H1 (cell line): ENCODE data around the gene PIAS1. TPM values are rescaled to one million over a fixed set of nuclear protein-coding genes. Genes with fewer than 3 reads are reported as not detected.

Experiments
- CTCF ChIA-PET: fragments of 300-600 bp; sonication (Branson Sonifier 250); formaldehyde crosslinking; loops from one replicate; lab custom pipeline; 2021; ENCODE audit not compliant: partially characterized antibody; lab: Charles Lee
- POLR2A ChIA-PET: fragments of 300-600 bp; sonication (Branson Sonifier 250); formaldehyde crosslinking; loops from one replicate; lab custom pipeline; 2021; ENCODE audit warnings: inconsistent platforms; ENCODE audit not compliant: partially characterized antibody; lab: Charles Lee
- DNase-seq, 2 experiments: peaks; one replicate each; pipeline versions ENCODE4 v3.0.0 to v3.0.0-alpha.2; 2010 to 2022; ENCODE audit warnings: low spot score in 2 of 2, low read depth in 1 of 2, mixed read lengths in 1 of 2
- FAIRE-seq: peaks from 2 replicates; lab custom pipeline; 2011; peaks lifted over from hg19 to GRCh38; lab: Jason Lieb, UNC
- H2AFZ ChIP-seq: 2 replicates; pipeline ENCODE4 v1.8.1; 2012; ENCODE audit warnings: low read length, inconsistent platforms
- H2AK5ac ChIP-seq: 2 replicates; pipeline ENCODE4 v1.6.1; 2013; ENCODE audit warnings: low read depth, low read length
- H2BK120ac ChIP-seq: replicated peaks from 2 replicates; pipeline ENCODE3; 2013; ENCODE audit warnings: low read depth, low read length, inconsistent platforms
- H2BK12ac ChIP-seq: 2 replicates; pipeline ENCODE4 v1.6.1; 2013; ENCODE audit warnings: low read depth, low read length
- H2BK15ac ChIP-seq: 2 replicates; pipeline ENCODE4 v1.6.1; 2013; ENCODE audit warnings: low read length
- H2BK20ac ChIP-seq: 2 replicates; pipeline ENCODE4 v1.6.1; 2013; ENCODE audit warnings: low read length
- H2BK5ac ChIP-seq: 2 replicates; pipeline ENCODE4 v1.6.1; 2013; ENCODE audit warnings: low read depth, low read length
- H3K14ac ChIP-seq: 2 replicates; pipeline ENCODE4 v1.6.1; 2013; ENCODE audit warnings: inconsistent platforms; ENCODE audit not compliant: insufficient read length
- H3K18ac ChIP-seq: 2 replicates; pipeline ENCODE4 v1.6.1; 2013; ENCODE audit warnings: low read length; ENCODE audit errors: extremely low read depth
- H3K23ac ChIP-seq: 2 replicates; pipeline ENCODE4 v1.6.1; 2013; ENCODE audit warnings: inconsistent platforms; ENCODE audit not compliant: insufficient read length
- H3K23me2 ChIP-seq: 2 replicates; pipeline ENCODE4 v1.6.1; 2013; ENCODE audit warnings: low read depth, low read length
- H3K27ac ChIP-seq: 2 replicates; pipeline ENCODE4 v1.6.1; 2011; ENCODE audit warnings: low read depth, low read length, inconsistent platforms
- H3K27me3 ChIP-seq, 4 experiments: replicated peaks in 1 of 4; 1 replicate in 1 of 4; 2 replicates in 3 of 4; pipeline versions ENCODE4 v1.6.1 to v1.8.1; 2011 to 2013; ENCODE audit warnings: low read length in 3 of 4, mild to moderate bottlenecking in 3 of 4, inconsistent platforms in 2 of 4, mixed read lengths in 2 of 4, moderate library complexity in 1 of 4; ENCODE audit not compliant: control insufficient read depth in 3 of 4, insufficient read depth in 3 of 4; ENCODE audit errors: extremely low read depth in 1 of 4
- H3K36me3 ChIP-seq, 4 experiments: 2 replicates each; pipeline versions ENCODE4 v1.6.1 to v1.8.1; 2011 to 2013; ENCODE audit warnings: mild to moderate bottlenecking in 4 of 4, low read length in 3 of 4, moderate library complexity in 2 of 4, control low read depth in 1 of 4, inconsistent platforms in 1 of 4; ENCODE audit not compliant: insufficient read depth in 4 of 4, control insufficient read depth in 2 of 4
- H3K4ac ChIP-seq: replicated peaks from 2 replicates; pipeline ENCODE3; 2013; ENCODE audit warnings: low read length, low read depth, mixed read lengths, inconsistent platforms; ENCODE audit not compliant: insufficient read length
- H3K4me1 ChIP-seq, 4 experiments: replicated peaks in 1 of 4; 1 replicate in 1 of 4; 2 replicates in 3 of 4; pipeline versions ENCODE4 v1.6.1 to v1.8.1; 2011 to 2013; ENCODE audit warnings: low read length in 3 of 4, inconsistent platforms in 2 of 4, mixed read lengths in 1 of 4; ENCODE audit not compliant: insufficient read depth in 4 of 4, control insufficient read depth in 3 of 4
- H3K4me2 ChIP-seq, 2 experiments: 2 replicates each; pipeline versions ENCODE4 v1.6.1 to v1.8.1; 2011 to 2013; ENCODE audit warnings: low read depth in 2 of 2, low read length in 2 of 2, control low read depth in 1 of 2, inconsistent platforms in 1 of 2, mild to moderate bottlenecking in 1 of 2; ENCODE audit not compliant: insufficient read depth in 1 of 2
- H3K4me3 ChIP-seq, 4 experiments: fragments of 200-600, 300-600 bp in 1 of 4; sonication (generic), shearing (Covaris generic), sonication (Bioruptor Twin) in 1 of 4; 2 replicates each; pipeline versions ENCODE4 v1.5.1 to v1.8.1; 2011 to 2016; ENCODE audit warnings: low read length in 4 of 4, low read depth in 3 of 4, control low read depth in 2 of 4, inconsistent platforms in 2 of 4, mild to moderate bottlenecking in 2 of 4, mixed read lengths in 1 of 4, moderate library complexity in 1 of 4; ENCODE audit not compliant: insufficient read depth in 2 of 4; ENCODE audit errors: extremely low read depth in 1 of 4
- H3K56ac ChIP-seq: replicated peaks from 2 replicates; pipeline ENCODE3; 2013; ENCODE audit warnings: low read depth, mild to moderate bottlenecking, mixed read lengths, low read length, inconsistent platforms; ENCODE audit not compliant: insufficient read length
- H3K79me1 ChIP-seq: 2 replicates; pipeline ENCODE4 v1.6.1; 2013; ENCODE audit warnings: low read depth, low read length, control low read depth
- H3K79me2 ChIP-seq, 2 experiments: 2 replicates each; pipeline versions ENCODE4 v1.6.1 to v1.8.1; 2012 to 2013; ENCODE audit warnings: low read length in 2 of 2, mild to moderate bottlenecking in 2 of 2, inconsistent platforms in 1 of 2; ENCODE audit not compliant: insufficient read depth in 2 of 2, control insufficient read depth in 1 of 2
- H3K9ac ChIP-seq, 4 experiments: replicated peaks in 1 of 4; 1 replicate in 1 of 4; 2 replicates in 3 of 4; pipeline versions ENCODE4 v1.6.1 to v1.8.1; 2011 to 2013; ENCODE audit warnings: low read depth in 3 of 4, low read length in 3 of 4, control low read depth in 2 of 4, mild to moderate bottlenecking in 2 of 4, moderate library complexity in 2 of 4, inconsistent platforms in 1 of 4; ENCODE audit errors: extremely low read depth in 1 of 4
- H3K9me3 ChIP-seq, 2 experiments: 2 replicates each; pipeline versions ENCODE4 v1.6.1 to v1.8.1; 2012 to 2013; ENCODE audit warnings: mild to moderate bottlenecking in 2 of 2, moderate library complexity in 2 of 2, control low read depth in 1 of 2, inconsistent platforms in 1 of 2, low read depth in 1 of 2, low read length in 1 of 2, mixed read lengths in 1 of 2; ENCODE audit not compliant: insufficient read depth in 2 of 2
- H4K20me1 ChIP-seq, 2 experiments: replicated peaks in 1 of 2; 2 replicates each; pipeline versions ENCODE3 to v1.8.1; 2011 to 2013; ENCODE audit warnings: inconsistent platforms in 2 of 2, low read length in 2 of 2, mild to moderate bottlenecking in 1 of 2; ENCODE audit not compliant: insufficient read depth in 2 of 2, control insufficient read depth in 1 of 2
- H4K5ac ChIP-seq: 2 replicates; pipeline ENCODE4 v1.6.1; 2013; ENCODE audit warnings: low read length, low read depth, mixed read lengths, inconsistent platforms; ENCODE audit not compliant: insufficient read length
- H4K8ac ChIP-seq: 2 replicates; pipeline ENCODE4 v1.8.0; 2013; ENCODE audit warnings: mild to moderate bottlenecking, moderate library complexity, low read length, inconsistent platforms; ENCODE audit not compliant: insufficient read depth; ENCODE audit errors: extremely low read depth
- H4K91ac ChIP-seq: replicated peaks from 2 replicates; pipeline ENCODE3; 2013; ENCODE audit warnings: low read length, mixed read lengths, inconsistent platforms; ENCODE audit not compliant: insufficient read length
- CBX8 ChIP-seq: fragments of 300-800, 300-1000 bp; sonication (generic); IDR thresholded peaks from 2 replicates; pipeline ENCODE4 v1.7.1; 2016; ENCODE audit warnings: low read depth, low read length, borderline replicate concordance
- EGR1 ChIP-seq: IDR thresholded peaks from 2 replicates; pipeline ENCODE4 v1.6.1; 2011; ENCODE audit warnings: low read depth, low read length, borderline replicate concordance
- GABPA ChIP-seq: IDR thresholded peaks from 2 replicates; pipeline ENCODE4 v1.6.1; 2011; ENCODE audit warnings: mild to moderate bottlenecking, low read length, moderate library complexity, borderline replicate concordance; ENCODE audit not compliant: insufficient read depth
- RNF2 ChIP-seq: fragments of 200-900, 300-1000 bp; sonication (generic); IDR thresholded peaks from 2 replicates; pipeline ENCODE4 v1.7.1; 2016; ENCODE audit warnings: borderline replicate concordance, low read depth, mild to moderate bottlenecking, antibody characterized with exemption, low read length; ENCODE audit not compliant: poor library complexity, severe bottlenecking; ENCODE audit errors: missing control alignments
- SIN3A ChIP-seq, 2 experiments: IDR thresholded peaks in 1 of 2; conservative IDR thresholded peaks in 1 of 2; 2 replicates each; pipeline ENCODE4 v1.6.1; 2011 to 2012; ENCODE audit warnings: low read length in 2 of 2, improper control_type of control experiment in 1 of 2, low read depth in 1 of 2, mild to moderate bottlenecking in 1 of 2
- WGBS, 2 experiments: shearing (Covaris generic) in 1 of 2; methylation state at CpG; one replicate each; pipeline versions ENCODE4 v1.1.6 to v1.1.7; 2013 to 2015; ENCODE audit warnings: low lambda C conversion rate in 2 of 2, mixed read lengths in 2 of 2, inconsistent platforms in 1 of 2, low coverage in 1 of 2, missing lambda C conversion rate in 1 of 2; ENCODE audit not compliant: insufficient replicate concordance in 2 of 2, insufficient coverage in 1 of 2, insufficient read length in 1 of 2; ENCODE audit errors: extremely low coverage in 1 of 2, missing lambda C conversion rate in 1 of 2; 5-methylcytosine and 5-hydroxymethylcytosine counted together
- polyA plus RNA-seq, 7 experiments: library from polyadenylated mRNA; depleted of rRNA in 3 of 7; stranded (reverse) in 5 of 7; unstranded in 2 of 7; fragments of >200 nt in 5 of 7; fragments of 200-250 nt in 2 of 7; gene quantifications; 1 replicate in 5 of 7; 2 replicates in 1 of 7; 4 replicates in 1 of 7; pipeline versions ENCODE4 v1.2.1 to v1.2.3, GENCODE V29; 2011 to 2013; ENCODE audit warnings: missing spikeins in 2 of 7, mixed read lengths in 2 of 7
- total RNA-seq: library from RNA; stranded (reverse); fragmentation: NEBNext Ultra II Directional; extraction: Animal tissue kit (Norgen Biotek cat#: 25700); gene quantifications from 2 replicates; pipeline ENCODE4 v1.2.1, GENCODE V29; 2021

The PIAS1 gene
- total and polyA plus RNA-seq, 2 of the 8 experiments (the other 6 are each of a cell fraction or from before 2014, with no cell fraction given): 30.8 to 34.5 TPM

DNA sequence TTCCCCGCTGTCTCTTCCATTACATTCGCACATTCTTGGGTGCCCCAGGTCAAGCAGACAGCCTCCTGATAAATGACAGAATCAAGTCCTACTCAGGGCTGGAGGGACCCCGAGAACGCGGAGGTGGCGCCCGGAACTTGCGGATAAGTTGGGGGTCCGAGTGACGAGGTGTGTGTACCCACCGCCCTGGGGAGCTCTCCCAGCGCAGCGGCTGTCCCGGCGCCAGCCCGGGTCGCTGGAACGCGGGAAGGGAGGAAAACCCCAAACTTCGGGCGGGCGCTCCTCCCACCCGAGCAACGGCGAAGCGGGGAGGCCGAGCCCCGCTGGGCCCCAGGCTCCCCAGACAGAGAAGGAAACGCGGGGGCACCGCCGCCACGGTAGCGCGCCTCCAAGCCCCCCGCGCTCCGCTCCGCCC is 174.9 kb downstream of the PIAS1 start:
- no peaks in the 10 kb centered on the region for H3K9me3 ChIP-seq
- no peak overlapping the region for H2AK5ac ChIP-seq
- H3K9ac ChIP-seq: peak overlapping the region; percentile 70 to 100 (median 95)
- H2BK12ac ChIP-seq: no peak overlapping the region
- H2AFZ ChIP-seq: no peak overlapping the region
- no peak overlapping the region for H2BK15ac ChIP-seq
- 0 out of 2 replicates have a peak overlapping the region, but pooled peaks have one; percentile 36 for H2BK5ac ChIP-seq
- TF ChIP-seq CBX8 (no peak), GABPA (0 out of 2 replicates have a peak, but pooled peaks have one; percentile 65), RNF2 (no peak), EGR1 (0 out of 2 replicates have a peak, but pooled peaks have one; percentile 5), SIN3A (conservative IDR thresholded peaks at IDR 0.05 in 1 of 2, IDR thresholded peaks at IDR 0.05 in 1 of 2; ENCODE audit: low read depth in 1 of 2, low read length in 2 of 2) (0 out of 4 replicates have a peak, but pooled peaks of 1 of the 2 experiments have one; percentile 35)
- peaks cover 7 to 17% (median 11%) of the 10 kb centered on the region in 4 experiments for H3K4me1 ChIP-seq
- ChIA-PET POLR2A (interaction anchor here (0.5 to 4.6 kb wide), 20 partner anchors 11 to 401 kb away, joined by 3 to 38 read pairs (median 4); partner anchors contain the start of gene FEM1B), CTCF (interaction anchor here (1.4 to 3.9 kb wide), 5 partner anchors 10 to 77 kb away, joined by 3 to 20 read pairs (median 11); no protein-coding TSS in a partner anchor)
- H3K79me1 ChIP-seq: peaks cover 22% of the 10 kb centered on the region
- WGBS, 2 experiments: 2% methylated on average over 28 of the region's 39 CpGs; no CpG with 5 or more reads in 1 of the 2 experiments
- peaks cover 24 to 50% of the 10 kb centered on the region in 2 experiments for H3K79me2 ChIP-seq
- peak overlapping the region; percentile 75; the same call in 1 of the 2 replicates for H3K18ac ChIP-seq
- no peak overlapping the region for H2BK120ac ChIP-seq
- no peak overlapping the region for H3K4ac ChIP-seq
- H2BK20ac ChIP-seq: no peak overlapping the region
- no peak for FAIRE-seq
- no peak overlapping the region for H3K14ac ChIP-seq
- peak overlapping the region; percentile 90 for H3K27ac ChIP-seq
- H3K23me2 ChIP-seq: peaks cover 13% of the 10 kb centered on the region
- H4K5ac ChIP-seq: peak overlapping the region; percentile 29
- H3K23ac ChIP-seq: no peak overlapping the region
- peaks cover 0 to 2% (median 0%) of the 10 kb centered on the region in 4 experiments; a peak in 1 of 7 replicates for H3K27me3 ChIP-seq
- no peak overlapping the region for H4K91ac ChIP-seq
- DNase-seq: no peak
- H4K8ac ChIP-seq: peak overlapping the region; percentile 98
- H3K4me3 ChIP-seq: peak overlapping the region; percentile 51 to 92 (median 78)
- peak overlapping the region; percentile 44 for H3K56ac ChIP-seq
- peak overlapping the region; percentile 97 for H3K4me2 ChIP-seq
- H4K20me1 ChIP-seq: peaks cover 4 to 8% of the 10 kb centered on the region in 2 experiments
- no peaks in the 10 kb centered on the region for H3K36me3 ChIP-seq
